Neural cell (in vitro differentiated cells): ENCODE data around the gene VSTM1.

ENCODE experiments used
- CTCF ChIP-seq: fragments of 450-650 bp; IDR thresholded peaks from 2 replicates; pipeline ENCODE4 v1.5.1; 2014; ENCODE audit warnings: antibody characterized with exemption, mild to moderate bottlenecking, moderate library complexity; ENCODE audit not compliant: poor library complexity, severe bottlenecking
- EP300 ChIP-seq: fragments of 450-650 bp; conservative IDR thresholded peaks from 2 replicates; pipeline ENCODE4 v1.6.1; 2014; ENCODE audit warnings: antibody characterized with exemption, mild to moderate bottlenecking, moderate library complexity; ENCODE audit not compliant: poor library complexity, severe bottlenecking
- EZH2 ChIP-seq: fragments of 200-600, 300-800 bp; shearing (Covaris generic), sonication (generic); IDR thresholded peaks from 2 replicates; pipeline ENCODE4 v1.6.1; 2014; ENCODE audit warnings: antibody characterized with exemption, low read length, borderline replicate concordance, mild to moderate bottlenecking; ENCODE audit not compliant: insufficient read depth, poor library complexity, severe bottlenecking
- MXI1 ChIP-seq: fragments of 450-650 bp; conservative IDR thresholded peaks from 2 replicates; pipeline ENCODE4 v1.6.1; 2014; ENCODE audit warnings: antibody characterized with exemption, mild to moderate bottlenecking; ENCODE audit not compliant: poor library complexity, severe bottlenecking
- POLR2AphosphoS5 ChIP-seq: IDR thresholded peaks from 2 replicates; pipeline ENCODE4 v1.6.1; 2012
- SMC3 ChIP-seq: fragments of 450-650 bp; conservative IDR thresholded peaks from 2 replicates; pipeline ENCODE4 v1.6.1; 2014; ENCODE audit warnings: antibody characterized with exemption, mild to moderate bottlenecking, moderate library complexity; ENCODE audit not compliant: poor library complexity
- TAF1 ChIP-seq: IDR thresholded peaks from 2 replicates; pipeline ENCODE4 v1.6.1; 2012; ENCODE audit warnings: low read depth
- TF ChIP-seq, protein P1 (sequence below): IDR thresholded peaks from 2 replicates; pipeline ENCODE4 v1.6.1; 2012; ENCODE audit warnings: borderline replicate concordance

DNA sequence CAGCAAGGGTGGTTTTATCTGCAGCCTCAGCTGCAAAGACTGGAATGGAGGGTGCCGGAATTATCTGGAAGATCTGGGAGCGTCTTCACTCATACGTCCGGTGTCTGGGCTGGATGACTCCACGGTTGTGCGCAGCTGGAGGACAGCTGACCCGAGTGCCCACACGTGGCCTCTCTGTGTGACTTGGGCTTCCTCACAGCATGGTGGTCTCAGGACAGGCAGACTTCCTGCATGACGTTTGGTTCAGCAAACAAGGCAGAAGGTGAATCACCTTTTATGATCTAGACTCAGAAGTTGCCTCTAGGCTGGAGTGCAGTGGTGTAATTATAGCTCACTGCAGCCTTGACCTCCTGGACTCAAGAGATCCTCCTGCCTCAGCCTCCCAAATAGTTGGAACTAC, 39.0 kb downstream of the VSTM1 start:
- TF ChIP-seq CTCF (no peak), TAF1 (no peak), POLR2AphosphoS5 (no peak), EP300 (no peak), EZH2 (no peak), MXI1 (no peak), SMC3 (no peak)
- TF ChIP-seq, protein P1, sequence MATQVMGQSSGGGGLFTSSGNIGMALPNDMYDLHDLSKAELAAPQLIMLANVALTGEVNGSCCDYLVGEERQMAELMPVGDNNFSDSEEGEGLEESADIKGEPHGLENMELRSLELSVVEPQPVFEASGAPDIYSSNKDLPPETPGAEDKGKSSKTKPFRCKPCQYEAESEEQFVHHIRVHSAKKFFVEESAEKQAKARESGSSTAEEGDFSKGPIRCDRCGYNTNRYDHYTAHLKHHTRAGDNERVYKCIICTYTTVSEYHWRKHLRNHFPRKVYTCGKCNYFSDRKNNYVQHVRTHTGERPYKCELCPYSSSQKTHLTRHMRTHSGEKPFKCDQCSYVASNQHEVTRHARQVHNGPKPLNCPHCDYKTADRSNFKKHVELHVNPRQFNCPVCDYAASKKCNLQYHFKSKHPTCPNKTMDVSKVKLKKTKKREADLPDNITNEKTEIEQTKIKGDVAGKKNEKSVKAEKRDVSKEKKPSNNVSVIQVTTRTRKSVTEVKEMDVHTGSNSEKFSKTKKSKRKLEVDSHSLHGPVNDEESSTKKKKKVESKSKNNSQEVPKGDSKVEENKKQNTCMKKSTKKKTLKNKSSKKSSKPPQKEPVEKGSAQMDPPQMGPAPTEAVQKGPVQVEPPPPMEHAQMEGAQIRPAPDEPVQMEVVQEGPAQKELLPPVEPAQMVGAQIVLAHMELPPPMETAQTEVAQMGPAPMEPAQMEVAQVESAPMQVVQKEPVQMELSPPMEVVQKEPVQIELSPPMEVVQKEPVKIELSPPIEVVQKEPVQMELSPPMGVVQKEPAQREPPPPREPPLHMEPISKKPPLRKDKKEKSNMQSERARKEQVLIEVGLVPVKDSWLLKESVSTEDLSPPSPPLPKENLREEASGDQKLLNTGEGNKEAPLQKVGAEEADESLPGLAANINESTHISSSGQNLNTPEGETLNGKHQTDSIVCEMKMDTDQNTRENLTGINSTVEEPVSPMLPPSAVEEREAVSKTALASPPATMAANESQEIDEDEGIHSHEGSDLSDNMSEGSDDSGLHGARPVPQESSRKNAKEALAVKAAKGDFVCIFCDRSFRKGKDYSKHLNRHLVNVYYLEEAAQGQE = no peak
